ENCODE data around the gene ARHGEF16.

ARHGEF16 gene

DNA sequence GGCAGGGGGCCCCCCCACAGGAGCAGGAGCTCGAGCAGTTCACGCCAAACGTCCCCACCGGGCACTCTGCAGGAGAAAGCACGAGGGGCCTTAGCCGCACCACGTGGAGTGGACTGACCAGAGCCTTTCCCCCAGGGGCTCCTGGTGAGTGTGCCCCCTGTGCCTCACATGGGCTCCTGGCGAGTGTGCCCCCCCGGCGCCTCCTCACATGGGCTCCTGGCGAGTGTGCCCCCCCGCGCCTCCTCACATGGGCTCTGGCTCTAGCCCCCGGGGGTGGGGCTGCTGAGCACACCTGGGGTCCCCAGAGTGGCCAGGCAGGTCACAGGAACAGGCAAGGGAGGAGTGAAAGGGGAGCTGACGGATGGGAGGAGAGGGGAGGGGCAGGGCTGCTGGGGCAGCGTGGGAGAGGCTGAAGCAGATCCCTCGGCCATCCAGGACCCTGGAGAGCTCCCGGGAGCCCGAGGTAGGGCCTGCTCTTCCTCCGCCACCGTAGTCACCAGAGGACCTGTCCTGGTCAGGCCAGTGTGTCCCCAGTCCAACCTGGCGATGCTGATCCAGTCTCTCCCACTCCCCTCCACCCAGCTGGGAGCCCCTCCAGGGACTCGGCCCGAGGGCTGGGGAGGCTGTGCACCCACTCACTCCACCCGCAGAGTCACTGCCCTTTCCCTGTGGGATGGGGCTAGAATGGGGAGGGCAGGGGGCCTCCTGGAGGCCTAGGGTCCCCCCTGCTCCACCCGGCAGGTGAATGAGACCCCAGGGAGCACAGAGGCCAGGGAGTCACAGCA lies 47.6 kb downstream of the ARHGEF16 start:
- DNase-seq (ENCODE audit: low read depth, low spot score): peak; percentile 91

DNA sequence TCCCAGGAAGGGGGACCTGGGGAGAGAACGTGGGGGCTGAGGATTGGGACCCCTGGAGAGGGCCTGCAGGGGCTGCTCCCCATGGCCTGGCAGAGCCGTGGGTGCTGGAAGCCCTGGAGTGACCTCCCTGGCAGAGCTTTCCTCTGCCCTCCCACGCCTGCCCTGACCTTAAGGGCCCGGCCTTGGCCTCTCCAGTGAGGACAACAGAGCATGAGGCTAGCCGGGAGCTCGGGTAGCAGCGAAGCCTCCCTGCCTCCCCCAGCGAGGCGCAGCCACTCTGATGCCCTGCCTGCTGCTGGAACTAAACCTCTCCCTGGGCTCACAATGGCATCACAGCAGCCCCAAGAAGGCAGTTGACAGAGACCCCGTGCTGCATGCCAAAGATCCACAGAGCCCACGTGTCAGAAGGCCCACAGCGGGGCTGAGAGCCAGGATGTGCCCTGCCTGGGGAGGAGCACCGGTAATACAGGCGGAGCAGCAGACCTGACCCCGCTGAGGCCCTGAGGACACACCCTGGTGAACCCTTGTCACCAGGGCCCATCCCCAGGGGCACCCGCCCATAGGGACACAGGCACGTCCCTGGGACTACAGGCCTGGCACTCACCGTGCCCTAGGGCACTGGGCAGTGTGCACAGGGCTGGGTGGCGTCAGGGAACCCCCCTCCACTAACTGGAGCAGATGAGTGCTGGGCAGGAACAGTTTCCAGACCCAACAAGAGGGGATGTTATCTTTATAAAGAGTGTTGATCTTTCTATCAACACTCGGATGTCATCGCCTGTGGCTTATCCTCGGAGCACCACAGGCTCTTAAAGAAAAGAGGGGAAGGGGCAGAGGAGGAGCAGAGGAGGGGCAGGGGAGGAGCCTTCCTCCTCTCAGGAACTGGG lies 48.4 kb downstream of the ARHGEF16 start:
- no peak for DNase-seq (ENCODE audit: low read depth, low spot score)

DNA sequence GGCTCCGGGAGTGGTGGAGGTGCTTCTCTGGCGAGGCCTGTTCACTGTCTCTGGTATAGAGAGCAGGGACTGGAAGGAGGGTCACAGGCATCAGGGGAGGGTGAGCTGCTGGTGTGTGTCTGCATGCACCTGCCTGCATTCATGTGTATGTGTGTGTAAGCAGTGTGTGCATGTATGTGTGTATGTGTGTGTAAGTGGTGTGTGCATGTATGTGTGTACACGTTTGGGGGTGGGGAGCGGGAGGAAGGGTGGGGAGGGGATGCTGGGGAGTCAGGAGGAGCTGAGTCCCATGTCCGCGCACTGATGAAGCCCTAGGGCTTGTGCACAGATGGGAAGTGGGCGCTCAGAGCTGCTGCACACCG lies 49.0 kb downstream of the ARHGEF16 start:
- no peak for DNase-seq (ENCODE audit: low read depth, low spot score)

DNA sequence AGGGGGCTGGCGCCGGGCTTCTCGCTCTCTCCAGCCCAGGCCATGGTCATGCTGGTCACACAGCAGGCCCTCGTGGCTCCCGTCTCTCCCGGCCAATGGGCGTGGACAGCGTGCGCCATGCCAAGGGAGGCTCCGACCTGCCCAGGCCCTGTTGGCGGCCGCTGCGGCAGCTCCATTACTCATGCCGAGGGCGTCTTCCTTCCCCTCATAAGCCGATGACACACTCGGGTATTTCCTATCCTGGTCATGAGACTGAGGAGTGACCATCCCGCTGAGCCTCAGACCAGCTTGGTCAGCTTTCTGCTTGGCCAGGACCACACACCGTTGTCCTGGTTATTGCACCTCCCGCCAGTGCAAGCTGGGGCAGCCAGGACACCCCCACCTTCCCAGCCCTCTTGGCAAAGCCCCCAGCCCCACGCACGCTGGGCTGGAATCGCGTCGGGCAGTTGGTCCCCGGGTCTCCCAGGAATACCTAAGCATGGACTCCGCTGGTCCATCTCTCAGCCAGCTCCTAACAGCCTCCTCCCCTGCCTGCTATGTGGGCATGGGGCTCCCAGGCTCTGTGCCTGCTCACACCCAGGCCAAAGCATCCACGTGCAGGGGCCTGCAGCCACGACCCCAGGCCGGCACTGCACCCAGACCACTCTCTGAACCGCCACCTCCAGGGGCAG lies 49.8 kb downstream of the ARHGEF16 start:
- DNase-seq (ENCODE audit: low read depth, low spot score): no peak

DNA sequence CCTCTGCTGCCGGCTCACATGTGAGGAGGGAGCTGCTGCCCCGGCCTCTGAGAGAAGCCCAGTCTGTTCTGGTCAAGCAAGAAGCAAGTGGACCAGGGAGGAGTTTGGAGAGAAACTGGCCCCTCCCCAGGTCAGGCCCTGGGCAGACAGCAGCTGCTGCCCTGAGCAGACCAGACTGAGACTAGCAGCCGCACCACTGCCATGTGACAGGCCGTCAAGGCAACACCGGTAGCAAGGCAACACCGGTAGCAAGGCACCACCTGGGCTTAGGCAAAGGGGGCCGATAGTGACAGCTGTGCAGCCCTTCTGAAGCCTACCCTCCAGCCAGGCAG lies 50.3 kb downstream of the ARHGEF16 start:
- no peak for DNase-seq (ENCODE audit: low read depth, low spot score)

DNA sequence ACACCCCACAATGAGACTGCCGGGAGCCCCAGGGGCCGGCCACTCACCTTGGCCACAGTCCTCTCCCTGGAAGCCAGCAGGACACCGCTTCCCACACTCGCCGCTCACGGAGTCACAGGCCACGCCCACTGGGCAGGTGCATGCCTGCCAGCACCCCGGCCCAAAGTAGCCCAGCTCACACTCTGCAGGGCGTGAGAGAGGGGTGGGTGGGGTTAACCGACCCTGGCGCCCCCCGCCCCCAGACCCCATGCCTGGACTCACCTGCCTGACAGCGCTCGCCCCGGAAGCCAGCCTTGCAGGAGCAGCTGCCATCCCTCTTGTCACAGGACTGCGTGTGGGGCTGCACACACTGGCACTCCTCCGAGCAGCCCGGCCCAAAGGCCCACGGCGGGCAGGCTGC lies 50.7 kb downstream of the ARHGEF16 start:
- DNase-seq (ENCODE audit: low read depth, low spot score): no peak

DNA sequence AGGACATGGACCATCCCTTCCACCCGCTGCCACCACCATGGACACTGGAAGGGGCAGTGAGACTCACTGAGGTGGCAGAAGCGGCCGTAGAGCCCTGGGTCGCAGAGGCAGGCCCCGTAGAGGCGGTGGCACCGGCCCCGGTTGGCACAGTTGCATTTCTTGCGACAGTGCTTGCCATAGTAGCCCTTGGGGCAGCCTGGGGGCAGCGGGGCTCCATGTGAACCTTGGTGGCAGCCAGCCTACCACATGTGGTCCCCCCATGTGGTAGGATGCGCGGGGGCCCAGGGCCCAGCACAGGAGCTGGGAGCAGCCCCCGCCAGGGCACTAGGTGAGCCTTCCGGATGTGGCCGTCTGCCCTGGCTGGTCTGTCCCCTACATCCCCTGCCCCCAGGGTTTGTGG lies 51.6 kb downstream of the ARHGEF16 start:
- DNase-seq (ENCODE audit: low read depth, low spot score): no peak

DNA sequence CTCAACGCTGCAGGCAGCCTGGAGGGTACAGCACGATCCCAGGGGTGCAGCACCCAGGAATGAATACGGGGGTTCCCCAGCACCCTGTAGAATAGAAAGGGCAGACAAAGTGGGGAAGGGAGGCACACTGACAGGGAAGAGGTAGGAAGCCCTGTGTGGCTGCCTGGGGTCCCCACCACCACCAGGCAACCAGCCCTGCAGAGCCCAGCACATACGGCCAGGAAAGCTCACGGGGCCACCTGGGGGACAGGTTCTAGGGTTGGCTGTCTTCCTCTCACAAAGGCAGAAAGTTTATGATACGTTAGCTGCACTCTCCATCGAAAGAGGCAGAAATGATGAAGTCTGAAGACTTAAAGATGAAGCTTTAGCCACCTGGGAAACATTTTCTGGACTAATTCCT lies 52.5 kb downstream of the ARHGEF16 start:
- DNase-seq (ENCODE audit: low read depth, low spot score): no peak

DNA sequence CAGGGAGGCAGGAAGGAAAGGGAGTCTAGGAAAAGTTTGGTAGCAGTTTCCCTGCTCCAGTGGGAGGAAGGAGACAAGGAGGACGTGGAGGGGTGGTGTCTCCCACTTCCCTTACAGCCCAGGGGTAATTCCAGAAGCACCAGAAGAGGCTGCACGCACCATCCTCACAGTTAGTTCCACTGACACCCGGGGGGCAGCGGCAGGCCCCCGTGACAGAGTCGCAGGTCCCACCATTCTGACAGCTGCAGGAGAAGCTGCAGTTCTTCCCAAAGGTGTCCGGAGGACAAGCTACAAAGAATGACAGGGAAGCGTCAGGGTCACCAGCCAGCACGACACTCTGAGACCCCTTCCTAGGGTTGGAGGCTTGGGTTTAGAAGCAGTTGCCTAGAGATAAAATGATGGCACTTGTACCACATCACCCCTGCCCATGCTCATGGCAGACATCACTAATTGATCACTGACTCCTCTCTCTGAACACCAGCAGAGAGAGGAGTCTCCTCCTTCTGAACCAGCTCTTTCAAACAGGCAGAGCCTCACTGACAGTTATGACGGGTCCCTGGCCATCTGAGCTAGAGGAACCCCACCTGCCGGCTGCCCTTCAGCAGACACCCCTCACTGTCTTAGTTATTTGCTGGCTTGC lies 53.3 kb downstream of the ARHGEF16 start:
- DNase-seq (ENCODE audit: low read depth, low spot score): no peak

DNA sequence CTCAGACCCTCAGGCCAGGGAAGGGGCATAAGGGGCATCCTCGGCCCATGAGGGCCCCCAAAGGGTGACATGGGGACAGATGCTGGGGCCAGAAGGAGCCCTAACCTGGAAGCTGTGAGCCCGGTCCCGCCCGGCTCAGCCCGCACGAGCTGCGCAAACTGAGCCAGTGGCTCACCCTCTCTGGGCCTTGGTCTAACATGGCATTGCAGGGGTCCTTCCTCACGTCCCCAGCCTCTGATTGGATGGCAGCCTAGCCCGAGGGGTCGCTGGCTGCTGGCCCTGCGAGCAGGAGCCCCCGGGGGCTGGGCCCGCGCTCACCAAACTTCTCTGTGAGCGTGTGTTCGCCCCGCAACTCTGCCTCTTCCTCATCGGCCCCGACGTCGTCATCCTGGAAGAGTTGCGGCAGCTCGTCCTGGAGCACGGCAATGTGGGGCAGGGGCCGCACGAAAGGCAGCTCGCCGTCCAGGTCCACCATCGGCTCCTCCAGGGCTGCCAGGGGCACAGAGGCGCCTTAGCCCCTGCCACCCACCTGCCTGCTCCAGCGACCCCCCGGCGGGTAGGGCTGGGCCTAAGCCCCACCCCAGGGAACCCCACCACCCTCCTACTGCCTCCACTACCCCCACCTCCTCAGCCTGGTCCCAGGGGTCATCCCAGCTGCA lies 54.4 kb downstream of the ARHGEF16 start:
- DNase-seq (ENCODE audit: low read depth, low spot score): no peak

DNA sequence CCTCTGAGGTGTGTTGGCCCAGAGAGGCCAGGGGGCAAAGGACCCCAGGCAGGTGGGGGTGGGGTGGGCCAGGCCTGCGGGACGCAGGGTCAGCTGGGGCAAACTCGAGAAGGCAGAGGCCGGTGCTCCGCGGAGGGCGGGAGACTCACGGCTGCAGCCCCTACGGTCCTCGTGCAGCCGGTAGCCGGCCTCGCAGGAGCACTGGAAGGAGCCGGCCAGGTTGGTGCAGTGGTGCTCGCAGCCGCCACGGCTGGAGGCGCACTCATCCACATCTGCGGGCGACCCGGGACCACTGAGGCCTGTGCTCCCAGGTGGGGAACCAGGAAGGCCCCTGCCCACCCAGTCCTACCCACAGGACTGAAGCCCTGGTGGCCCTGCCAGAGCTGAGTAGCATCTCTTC lies 55.3 kb downstream of the ARHGEF16 start:
- no peak for DNase-seq (ENCODE audit: low read depth, low spot score)

DNA sequence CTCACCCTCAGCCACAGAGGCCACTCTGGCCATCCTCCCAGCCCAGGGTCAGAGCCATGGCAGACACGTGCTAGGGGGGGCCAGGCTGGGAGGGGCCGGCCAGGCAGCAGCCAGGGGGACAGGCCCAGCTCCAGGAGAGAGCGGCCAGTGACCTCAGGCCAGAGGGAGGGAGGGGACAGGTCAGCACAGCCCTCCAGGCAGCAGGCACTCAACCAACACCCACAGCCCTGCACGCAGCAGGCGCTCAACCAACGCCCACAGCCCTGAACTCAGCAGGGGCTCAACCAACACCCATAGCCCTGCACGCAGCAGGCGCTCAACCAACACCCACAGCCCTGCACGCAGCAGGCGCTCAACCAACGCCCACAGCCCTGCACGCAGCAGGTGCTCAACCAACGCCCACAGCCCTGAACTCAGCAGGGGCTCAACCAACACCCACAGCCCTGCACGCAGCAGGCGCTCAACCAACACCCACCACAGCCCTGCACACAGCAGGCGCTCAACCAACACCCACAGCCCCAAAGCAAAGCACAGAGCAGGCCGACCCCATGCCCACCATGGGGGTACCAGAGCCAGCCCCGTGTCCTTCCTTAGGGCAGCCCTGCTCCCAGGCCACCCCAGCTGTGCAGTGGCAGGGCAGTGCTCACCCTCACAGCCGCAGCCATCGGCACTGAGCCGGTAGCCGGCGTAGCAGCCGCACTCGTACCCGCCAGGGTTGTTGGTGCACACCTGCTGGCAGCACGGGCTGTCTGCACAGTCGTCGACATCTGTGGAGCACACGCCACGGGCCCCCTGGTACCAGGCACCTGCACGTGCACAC lies 55.9 kb downstream of the ARHGEF16 start:
- no peak for DNase-seq (ENCODE audit: low read depth, low spot score)

DNA sequence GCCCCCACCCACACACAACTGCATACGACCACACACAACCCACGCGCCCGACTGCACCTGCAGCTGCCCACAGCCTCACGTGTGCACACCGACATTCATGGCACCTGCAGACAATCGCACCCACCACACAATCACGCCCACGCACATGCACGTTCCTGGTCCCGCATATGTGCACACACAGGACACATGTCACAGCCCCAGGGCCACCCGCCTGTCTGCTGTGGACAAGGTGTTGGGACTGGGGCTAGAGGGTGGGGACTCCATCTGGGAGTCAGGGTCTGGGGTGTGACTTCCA lies 56.4 kb downstream of the ARHGEF16 start:
- DNase-seq (ENCODE audit: low read depth, low spot score): no peak

DNA sequence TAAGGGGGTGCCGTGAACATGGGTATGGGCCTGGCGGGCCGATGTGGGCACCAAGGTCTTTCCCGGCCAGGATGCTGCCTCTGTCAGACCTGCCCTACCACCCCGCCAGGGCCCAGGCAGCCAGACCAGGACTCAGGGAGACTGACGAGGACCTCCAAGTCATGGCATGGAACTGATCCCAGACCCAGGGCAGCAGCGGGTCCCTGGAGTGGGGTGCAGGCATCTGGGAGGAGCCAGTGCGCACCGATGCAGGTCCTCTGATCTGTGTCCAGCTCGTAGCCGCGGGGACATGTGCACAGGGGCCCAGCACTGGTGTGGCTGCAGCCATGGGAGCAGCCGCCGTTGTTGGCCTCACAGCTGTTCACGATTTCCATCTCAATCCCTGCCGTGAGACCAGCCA lies 56.8 kb downstream of the ARHGEF16 start:
- no peak for DNase-seq (ENCODE audit: low read depth, low spot score)

DNA sequence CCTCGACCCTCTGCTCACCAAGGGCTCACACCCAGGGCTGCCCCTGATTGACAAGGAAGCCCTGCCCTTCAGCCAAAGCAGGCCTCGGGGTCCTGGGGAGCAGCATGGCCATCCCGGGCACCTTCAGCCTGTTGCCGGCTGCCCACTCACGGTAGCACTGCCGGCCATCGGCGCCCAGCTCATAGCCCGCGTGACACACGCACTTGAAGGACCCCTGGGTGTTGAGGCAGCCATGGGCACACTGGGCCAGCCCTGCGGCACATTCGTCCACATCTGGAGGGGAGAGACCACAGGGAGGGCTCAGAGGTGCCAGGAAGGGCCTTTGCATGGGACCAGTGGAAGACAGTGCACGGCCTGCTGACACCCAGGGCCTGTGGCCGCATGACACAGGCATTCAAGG lies 57.4 kb downstream of the ARHGEF16 start:
- DNase-seq (ENCODE audit: low read depth, low spot score): no peak

DNA sequence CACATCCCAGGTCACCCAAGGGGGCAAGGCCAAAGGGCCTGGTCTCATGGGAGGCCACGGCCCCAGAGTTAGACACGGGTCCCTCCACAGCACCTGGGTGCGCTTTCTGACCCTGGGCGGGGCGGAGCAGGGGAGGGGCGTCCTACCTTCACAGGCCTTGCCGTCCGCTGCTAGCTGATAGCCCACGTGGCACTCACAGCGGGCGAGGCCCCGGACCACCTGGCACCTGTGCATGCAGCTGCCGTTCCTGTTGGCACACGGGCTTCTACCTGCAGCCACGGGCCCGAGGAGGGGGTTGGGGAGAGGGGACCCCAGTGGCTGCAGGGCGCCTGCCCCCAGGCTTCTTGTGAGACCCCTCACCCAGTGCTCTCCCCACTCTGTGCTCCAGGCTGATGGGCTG lies 59.9 kb downstream of the ARHGEF16 start:
- no peak for DNase-seq (ENCODE audit: low read depth, low spot score)

DNA sequence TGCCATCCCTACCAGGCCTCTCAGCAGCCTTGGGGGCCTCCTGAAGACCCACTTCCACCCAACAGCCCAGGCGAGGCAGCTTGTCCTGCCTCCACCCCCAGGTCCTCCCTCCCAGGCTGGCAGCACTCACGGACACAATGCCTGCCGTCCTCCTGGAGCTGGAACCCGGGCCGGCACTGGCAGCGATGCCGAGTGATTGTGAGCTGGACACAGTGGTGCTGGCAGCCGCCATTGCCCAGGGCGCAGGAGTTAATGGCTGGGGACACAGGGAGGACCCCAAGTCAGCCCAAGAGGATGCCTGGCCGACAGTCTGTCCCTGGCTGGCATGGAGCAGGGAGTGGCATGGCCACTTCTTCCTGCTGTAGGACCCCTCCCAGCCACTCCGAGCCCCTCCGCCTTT lies 60.8 kb downstream of the ARHGEF16 start:
- DNase-seq (ENCODE audit: low read depth, low spot score): no peak

DNA sequence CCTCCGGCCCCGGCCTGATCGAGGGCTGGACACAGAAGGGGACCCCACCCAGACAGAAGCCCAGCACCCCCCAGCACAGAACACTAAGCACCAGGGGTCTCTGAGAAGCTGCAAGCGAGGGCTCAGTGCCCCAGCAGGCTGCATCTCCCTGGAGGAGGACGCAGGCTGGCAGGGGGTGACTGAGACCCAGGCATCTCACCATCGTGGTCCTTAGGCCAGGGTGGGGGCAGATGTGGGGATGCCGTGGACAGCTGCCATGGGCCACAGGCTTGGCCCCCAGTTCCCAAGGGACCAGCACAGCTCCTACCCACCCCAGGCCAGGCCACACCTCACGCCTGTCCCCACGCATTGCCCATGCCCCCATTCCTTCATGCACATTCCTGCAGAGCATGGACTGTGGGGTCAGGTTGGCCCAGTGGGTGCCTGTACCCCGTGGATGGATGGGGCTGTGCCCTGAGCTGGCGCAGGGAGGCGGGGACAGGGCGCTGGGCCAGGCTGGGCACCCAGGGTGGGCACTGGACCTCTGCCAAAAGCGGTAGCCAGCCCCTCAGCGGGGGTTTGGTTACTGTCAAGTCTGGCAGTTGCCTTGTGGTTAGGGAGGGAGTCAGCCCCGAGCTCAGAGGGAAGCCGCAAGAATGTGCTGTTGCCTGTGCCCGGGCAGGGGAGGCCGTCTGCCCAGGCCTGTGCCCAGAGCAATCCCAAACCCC lies 61.5 kb downstream of the ARHGEF16 start:
- DNase-seq (ENCODE audit: low read depth, low spot score): no peak

DNA sequence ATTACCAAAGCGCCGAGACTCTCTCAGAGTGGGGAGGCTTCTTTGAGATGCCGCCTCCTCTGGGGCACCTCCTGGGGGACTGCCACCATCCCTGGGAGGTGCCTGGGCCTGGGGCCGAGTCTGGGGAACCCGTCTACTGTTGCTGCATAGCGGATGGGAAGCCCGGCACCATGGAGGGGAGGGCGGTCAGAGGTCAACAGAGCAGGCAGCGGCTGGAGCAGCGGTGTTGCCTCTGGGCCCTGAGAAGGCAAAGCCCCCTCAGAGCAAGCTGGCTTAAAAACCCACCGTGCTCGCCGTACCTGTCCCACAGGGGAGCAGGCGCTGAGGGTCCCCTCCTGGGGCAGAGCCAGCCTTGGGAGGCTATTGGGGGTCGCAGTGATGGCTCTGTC lies 62.0 kb downstream of the ARHGEF16 start:
- no peak for DNase-seq (ENCODE audit: low read depth, low spot score)

DNA sequence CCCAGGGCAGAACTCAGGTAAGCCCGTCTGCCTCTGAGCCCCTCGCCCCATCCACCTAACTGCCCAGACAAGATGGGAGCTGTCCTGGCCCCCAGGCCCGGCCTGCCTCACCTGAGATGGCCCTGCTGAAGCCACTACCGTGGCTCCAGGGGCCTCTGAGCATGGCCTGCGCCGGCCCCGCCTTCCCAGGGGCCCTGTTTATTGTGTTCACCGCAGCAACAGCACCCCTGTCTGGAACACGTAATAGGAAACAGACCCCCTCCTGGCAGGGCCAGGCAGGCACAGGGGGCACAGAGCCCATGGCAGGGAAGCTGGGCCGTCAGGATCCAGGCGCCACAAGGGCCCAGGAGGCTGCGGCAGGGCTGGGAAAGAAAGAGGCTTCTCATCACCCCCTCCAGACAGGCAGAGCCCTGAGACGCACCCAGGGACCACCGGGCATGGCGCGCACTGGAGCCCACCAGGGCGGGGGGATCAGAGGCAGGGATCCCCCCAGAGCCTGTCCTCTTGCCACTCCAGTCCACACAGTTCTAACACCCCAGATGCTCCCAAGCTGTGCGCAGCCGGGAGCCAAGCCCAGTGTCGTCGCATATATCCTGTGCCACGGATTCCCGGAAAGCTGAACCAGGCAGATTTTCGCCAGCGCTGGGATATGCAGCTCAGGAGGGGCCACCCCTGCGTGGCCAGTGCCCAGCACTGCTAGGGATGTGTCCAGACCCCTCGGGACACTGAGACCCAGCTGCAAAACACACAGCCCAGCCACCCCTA lies 62.6 kb downstream of the ARHGEF16 start:
- DNase-seq (ENCODE audit: low read depth, low spot score): no peak

Data from ELF-1 (cell line).